ENCODE results near the gene TMEM260.

- TF ChIP-seq CTCF (IDR thresholded peaks at IDR 0.05 in 8 of 11, conservative IDR thresholded peaks at IDR 0.05 in 3 of 11) = no peak
- TF ChIP-seq POLR2A (IDR thresholded peaks at IDR 0.05) = no peak
- TF ChIP-seq POLR2AphosphoS5 (IDR thresholded peaks at IDR 0.05) = no peak
Measured at GRCh38 chr14:56559182-56559581, 20.4 kb upstream of the TMEM260 start.

Measured in spleen (tissue), 7 donors.